Epithelial cell of proximal tubule (primary cell): Measurements from ENCODE around the gene DIS3L2. TPM values are rescaled to one million over a fixed set of nuclear protein-coding genes. Genes with fewer than 3 reads are reported as not detected.

Experiments
- DNase-seq: peaks from one replicate; pipeline ENCODE4 v3.0.0-alpha.2; 2011; ENCODE audit warnings: low read depth
- H3K4me3 ChIP-seq: 2 replicates; pipeline ENCODE4 v1.5.1; 2011; ENCODE audit warnings: low read depth, mild to moderate bottlenecking, low read length
- CTCF ChIP-seq: conservative IDR thresholded peaks from 2 replicates; pipeline ENCODE4 v1.5.1; 2012; ENCODE audit warnings: low read depth, mild to moderate bottlenecking, low read length
- total RNA-seq: library from RNA; depleted of rRNA; stranded (reverse); fragments of >200 nt; gene quantifications from 2 replicates; pipeline ENCODE4 v1.2.3, GENCODE V29; 2015

The DIS3L2 gene
- total RNA-seq, 1 donor from 2014 or later, result 31.6 TPM

GRCh38 chr2:232296776-232297525, 335.4 kb downstream of the DIS3L2 start:
- no peak overlapping the region for H3K4me3 ChIP-seq
- TF ChIP-seq CTCF, result no peak
- no peak for DNase-seq

DNA sequence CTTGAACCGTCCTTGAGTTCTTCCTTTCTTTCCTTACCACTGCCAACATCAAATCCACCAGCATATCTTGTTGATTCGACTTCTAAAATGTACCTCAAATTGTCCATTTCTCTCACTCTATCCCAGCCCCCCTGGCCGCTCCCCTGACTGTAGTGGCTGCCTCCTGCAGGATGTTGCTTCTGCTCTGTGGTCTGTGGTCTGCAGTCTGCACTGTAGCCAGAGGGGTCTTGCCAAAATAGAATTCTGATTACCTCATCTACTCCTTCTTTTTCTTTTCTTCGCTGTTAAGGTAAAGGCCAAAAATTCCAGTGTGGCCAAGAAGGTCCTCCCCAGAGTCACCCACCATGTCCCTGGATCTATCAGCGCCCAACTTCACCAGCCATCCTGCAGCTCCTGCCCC, 337.6 kb downstream of the DIS3L2 start:
- no peak overlapping the region for H3K4me3 ChIP-seq
- DNase-seq, result no peak
- TF ChIP-seq CTCF, result no peak

DNA sequence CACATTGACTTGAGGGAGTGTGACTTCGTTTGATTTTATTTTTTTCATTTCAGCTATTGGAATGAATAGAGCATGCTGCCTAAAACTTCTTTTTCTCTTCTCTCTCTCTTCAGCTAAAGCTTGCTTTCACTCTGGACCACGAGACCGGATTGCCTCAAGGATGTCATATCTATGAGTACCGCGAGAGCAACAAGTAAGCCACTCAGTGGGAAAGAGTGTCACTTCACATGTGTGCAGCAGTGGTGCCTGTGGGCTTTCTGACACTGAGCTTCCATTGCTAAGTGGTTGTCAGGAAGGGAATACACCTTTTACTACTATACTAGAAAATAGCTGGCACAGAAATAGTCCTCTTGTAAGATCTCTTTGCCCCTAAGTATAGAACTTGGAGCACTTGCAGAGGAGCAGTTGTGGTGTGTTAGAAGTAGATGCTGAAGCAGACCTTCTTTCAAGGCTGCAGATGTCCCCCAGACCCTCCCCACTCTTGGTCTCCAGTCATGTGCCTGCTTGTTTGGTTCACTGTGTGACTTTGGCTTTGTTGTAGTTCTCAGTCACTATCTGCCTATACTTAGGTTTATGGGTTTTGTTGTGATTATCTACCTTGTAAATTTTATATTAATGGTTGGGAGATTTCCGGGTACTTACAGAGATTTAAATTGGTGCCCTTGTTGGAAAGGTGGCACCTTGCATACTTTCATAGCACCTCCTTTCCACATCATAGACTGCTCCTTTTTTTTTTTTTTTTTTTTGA, 338.6 kb downstream of the DIS3L2 start:
- TF ChIP-seq CTCF, result no peak
- DNase-seq, result no peak
- no peak overlapping the region for H3K4me3 ChIP-seq

- no peak for TF ChIP-seq CTCF
These were observed 339.4 kb downstream of the DIS3L2 start for GRCh38 chr2:232300894-232301387.

GRCh38 chr2:232304236-232304635, 342.7 kb downstream of the DIS3L2 start:
- DNase-seq, result no peak
- H3K4me3 ChIP-seq, result no peak overlapping the region
- TF ChIP-seq CTCF, result no peak

More at GRCh38 chr2:232300894-232301387, 339.4 kb downstream of the DIS3L2 start:
- no peak overlapping the region for H3K4me3 ChIP-seq
- DNase-seq, result no peak

DNA sequence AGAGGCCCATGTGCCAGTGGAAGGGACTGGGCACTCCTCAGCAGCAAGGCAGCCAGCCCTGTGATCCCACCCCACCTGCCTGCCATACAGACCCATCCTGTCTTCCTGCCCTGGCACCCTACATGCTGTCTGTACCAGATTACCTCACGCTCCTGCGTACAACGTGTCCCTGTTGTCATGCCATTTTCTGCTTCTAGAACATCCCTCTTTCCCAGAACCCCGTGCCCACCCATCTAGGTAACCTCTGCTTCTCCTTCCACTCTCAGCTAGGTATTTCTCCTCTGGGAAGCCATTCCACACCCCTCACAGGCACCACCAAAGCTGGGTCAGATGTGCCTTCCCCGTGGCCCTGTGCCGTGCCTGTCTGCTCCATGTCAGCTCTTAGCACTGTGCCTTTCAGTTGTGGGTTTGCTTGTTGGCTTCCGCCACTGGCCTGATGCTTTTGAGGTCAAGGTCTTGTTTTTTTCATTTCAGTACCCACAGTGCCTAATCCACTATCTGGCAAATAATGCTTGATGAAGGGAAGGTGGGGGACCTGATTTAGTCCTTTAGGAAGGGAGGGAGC, 345.3 kb downstream of the DIS3L2 start:
- DNase-seq, result no peak
- no peak for TF ChIP-seq CTCF
- H3K4me3 ChIP-seq, result no peak overlapping the region
